HepG2 (cell line): Measurements from ENCODE around the gene FGF9. TPM values are rescaled to one million over a fixed set of nuclear protein-coding genes. Genes with fewer than 3 reads are reported as not detected.

Source experiments
- ATAC-seq: fragments of 200-7000 bp; cut with Tn5 transposase; 3 replicates; pipeline ENCODE4 v1.9.1; 2020; ENCODE audit warnings: mild to moderate bottlenecking, moderate library complexity
- BruUV-seq: library from RNA; stranded (reverse); fragments of 400-500 nt; replicated peaks from 2 replicates; lab custom pipeline; 2021; lab: Mats Ljungman, UMichigan
- CTCF ChIA-PET: fragments of 300-600 bp; formaldehyde crosslinking; extraction: SDS; loops from one replicate; lab custom pipeline; 2021; ENCODE audit warnings: low total read pairs, inconsistent platforms, low intra/inter-chr PET ratio; lab: Yijun Ruan, JAX
- POLR2A ChIA-PET: fragments of 350-600 bp; sonication (Branson Sonifier 250); formaldehyde crosslinking; loops from one replicate; lab custom pipeline; 2020; ENCODE audit warnings: antibody characterized with exemption, inconsistent platforms; lab: Yijun Ruan, JAX
- DNase-seq: peaks from one replicate; pipeline ENCODE4 v3.0.0-alpha.2; 2015; ENCODE audit warnings: low spot score
- FAIRE-seq: peaks from 3 replicates; lab custom pipeline; 2011; peaks lifted over from hg19 to GRCh38; lab: Jason Lieb, UNC
- H2AFZ ChIP-seq: one replicate; pipeline ENCODE4 v1.6.1; 2011; ENCODE audit warnings: low read length, inconsistent platforms
- H3K27ac ChIP-seq: fragments of 300-600 bp; 3 replicates; pipeline ENCODE4 v1.8.0; 2011; ENCODE audit warnings: mixed run types, mild to moderate bottlenecking, mixed read lengths, low read length, inconsistent platforms; ENCODE audit not compliant: insufficient read depth; ENCODE audit errors: extremely low read length
- H3K27me3 ChIP-seq, 2 experiments: fragments of 200-600 bp in 1 of 2; 2 replicates in 1 of 2; 3 replicates in 1 of 2; pipeline versions ENCODE4 v1.6.0 to v1.8.0; 2011; ENCODE audit warnings: low read length in 2 of 2, mild to moderate bottlenecking in 2 of 2, moderate library complexity in 2 of 2, inconsistent platforms in 1 of 2; ENCODE audit not compliant: insufficient read depth in 2 of 2, control insufficient read depth in 1 of 2
- H3K36me3 ChIP-seq, 2 experiments: fragments of 200-600 bp in 1 of 2; replicated peaks in 1 of 2; 2 replicates in 1 of 2; 3 replicates in 1 of 2; pipeline versions ENCODE4 v1.5.1 to v1.8.0; 2011; ENCODE audit warnings: low read length in 2 of 2, inconsistent platforms in 1 of 2; ENCODE audit not compliant: insufficient read depth in 2 of 2, control insufficient read depth in 1 of 2
- H3K4me1 ChIP-seq: 2 replicates; pipeline ENCODE4 v1.5.1; 2012; ENCODE audit warnings: low read length, inconsistent platforms; ENCODE audit not compliant: insufficient read depth
- H3K4me2 ChIP-seq: 2 replicates; pipeline ENCODE4 v1.6.0; 2011; ENCODE audit warnings: low read depth, low read length, inconsistent platforms
- H3K4me3 ChIP-seq, 3 experiments: fragments of 200-600 bp in 1 of 3; sonication (generic), shearing (Covaris generic) in 1 of 3; replicated peaks in 1 of 3; 2 replicates each; pipeline ENCODE4 v1.5.1; 2011 to 2016; ENCODE audit warnings: low read length in 3 of 3, inconsistent platforms in 2 of 3, low read depth in 2 of 3, mild to moderate bottlenecking in 2 of 3, control low read depth in 1 of 3, mixed read lengths in 1 of 3; ENCODE audit not compliant: insufficient read depth in 1 of 3
- H3K79me2 ChIP-seq: one replicate; pipeline ENCODE4 v1.6.1; 2011; ENCODE audit warnings: low read length, inconsistent platforms; ENCODE audit not compliant: insufficient read depth
- H3K9ac ChIP-seq: 2 replicates; pipeline ENCODE4 v1.6.0; 2011; ENCODE audit warnings: mild to moderate bottlenecking, low read depth, low read length, inconsistent platforms; ENCODE audit not compliant: insufficient read depth
- H3K9me3 ChIP-seq: 2 replicates; pipeline ENCODE4 v1.5.1; 2012; ENCODE audit warnings: mild to moderate bottlenecking, low read length
- H4K20me1 ChIP-seq: 2 replicates; pipeline ENCODE4 v1.6.0; 2011; ENCODE audit warnings: inconsistent platforms, mild to moderate bottlenecking, low read length, moderate library complexity; ENCODE audit not compliant: insufficient read depth
- BCL3 ChIP-seq: sonication (generic); formaldehyde crosslinking; IDR thresholded peaks from 2 replicates; pipeline ENCODE4 v1.5.1; 2020; ENCODE audit warnings: mild to moderate bottlenecking, missing genetic modification reagents, moderate library complexity
- BRCA1 ChIP-seq: sonication (generic); formaldehyde crosslinking; IDR thresholded peaks from 2 replicates; pipeline ENCODE4 v1.4.0; 2020; ENCODE audit warnings: missing genetic modification reagents
- CHCHD3 ChIP-seq: sonication (generic); formaldehyde crosslinking; IDR thresholded peaks from 2 replicates; pipeline ENCODE4 v1.8.0; 2022; ENCODE audit warnings: mild to moderate bottlenecking, missing genetic modification reagents, moderate library complexity
- EP300 ChIP-seq, 3 experiments: sonication (generic) in 1 of 3; formaldehyde crosslinking in 1 of 3; IDR thresholded peaks; 2 replicates each; pipeline versions ENCODE4 v1.5.1 to v1.6.1; 2011 to 2020; ENCODE audit warnings: low read depth in 2 of 3, low read length in 2 of 3, borderline replicate concordance in 1 of 3, improper control_type of control experiment in 1 of 3, mild to moderate bottlenecking in 1 of 3, missing genetic modification reagents in 1 of 3, moderate library complexity in 1 of 3
- JUN ChIP-seq: sonication (generic); formaldehyde crosslinking; IDR thresholded peaks from 2 replicates; pipeline ENCODE4 v1.4.0; 2020; ENCODE audit warnings: mild to moderate bottlenecking, missing genetic modification reagents
- TCF7 ChIP-seq: sonication (generic); IDR thresholded peaks from 2 replicates; pipeline ENCODE4 v1.6.1; 2016; ENCODE audit warnings: antibody characterized with exemption, low read depth
- ZNF781 ChIP-seq: sonication (generic); formaldehyde crosslinking; IDR thresholded peaks from 2 replicates; pipeline ENCODE4 v1.5.1; 2020; ENCODE audit warnings: borderline replicate concordance, mild to moderate bottlenecking, missing genetic modification reagents; ENCODE audit errors: not compliant biosample characterization
- WGBS: methylation state at CpG from one replicate; pipeline ENCODE4 v1.1.6; 2017; ENCODE audit warnings: low lambda C conversion rate; 5-methylcytosine and 5-hydroxymethylcytosine counted together
- in situ Hi-C: cut with HindIII; loops from 2 replicates; pipeline ENCODE4 v1.10.0; 2017; ENCODE audit warnings: low pct_unique_long_range_greater_than_20kb; ENCODE audit not compliant: extremely low pct_ligation_motif_present
- intact Hi-C: fragments of 100-400 bp; cut with micrococcal nuclease; formaldehyde crosslinking; loops from one replicate; pipeline ENCODE4 v1.10.0; 2022; ENCODE audit not compliant: unreplicated experiment
- polyA plus RNA-seq, 8 experiments: library from polyadenylated mRNA; depleted of rRNA in 3 of 8; stranded (reverse) in 7 of 8; unstranded in 1 of 8; fragments of >200 nt; fragmentation: Illumina TruSeq in 4 of 8; extraction: Trizol in 4 of 8; gene quantifications; 2 replicates each; pipeline versions ENCODE4 v1.2.1 to v1.2.3, GENCODE V29; 2011 to 2016; ENCODE audit warnings: low read depth in 4 of 8, missing spikeins in 1 of 8, mixed read lengths in 1 of 8; ENCODE audit not compliant: insufficient read depth in 1 of 8
- total RNA-seq, 5 experiments: library from RNA; depleted of rRNA; stranded (reverse); fragments of >200 nt; fragmentation: Illumina TruSeq; extraction: Trizol; gene quantifications; 2 replicates each; pipeline ENCODE4 v1.2.3, GENCODE V29; 2016; ENCODE audit warnings: low read depth in 1 of 5
- TF ChIP-seq, protein P1 (sequence below): IDR thresholded peaks from 2 replicates; pipeline ENCODE4 v1.6.1; 2012; ENCODE audit warnings: low read depth, low read length, improper control_type of control experiment
- TF ChIP-seq, protein P2 (sequence below): sonication (generic); formaldehyde crosslinking; IDR thresholded peaks from 2 replicates; pipeline ENCODE4 v1.8.1; 2023; ENCODE audit warnings: mild to moderate bottlenecking, missing genetic modification reagents
- TF ChIP-seq, protein P3 (sequence below): sonication (generic); formaldehyde crosslinking; IDR thresholded peaks from 2 replicates; pipeline ENCODE4 v1.5.0; 2020; ENCODE audit warnings: missing genetic modification reagents, mild to moderate bottlenecking, borderline replicate concordance

Gene FGF9
- total and polyA plus RNA-seq, 2 of the 13 experiments (the other 11 are each of a cell fraction or from before 2014, with no cell fraction given) = not detected

GRCh38 chr13:21752501-21752900 is 81.6 kb downstream of the FGF9 start:
- POLR2A ChIA-PET = no interaction called here
- in situ Hi-C loops = no loop called here
- Histone ChIP-seq H3K79me2 (no peaks in the 10 kb centered on the region), H4K20me1 (no peaks in the 10 kb centered on the region), H3K36me3 (no peaks in the 10 kb centered on the region), H3K9ac (no peak overlapping the region), H3K27ac (no peak overlapping the region), H2AFZ (no peak overlapping the region), H3K27me3 (peaks cover 2 to 4% of the 10 kb centered on the region in 2 experiments; a peak in 1 of 5 replicates), H3K4me2 (no peak overlapping the region), H3K9me3 (no peaks in the 10 kb centered on the region)
- CTCF ChIA-PET = no interaction called here
- BruUV-seq = no TSS peak
- TF ChIP-seq TCF7 (0 out of 2 replicates have a peak, but pooled peaks have one; percentile 25), ZNF781 (CRISPR knock-in tag) (no peak)
- TF ChIP-seq, all 625 proteins: peak for 1
- Histone ChIP-seq H3K4me1 (peaks cover 15% of the 10 kb centered on the region), H3K4me3 (no peak overlapping the region)
- no peak for FAIRE-seq
- no peak for ATAC-seq
- WGBS = 4% methylated on average over 1 of the region's 1 CpG
- no peak for DNase-seq
- intact Hi-C loops = no loop called here

DNA sequence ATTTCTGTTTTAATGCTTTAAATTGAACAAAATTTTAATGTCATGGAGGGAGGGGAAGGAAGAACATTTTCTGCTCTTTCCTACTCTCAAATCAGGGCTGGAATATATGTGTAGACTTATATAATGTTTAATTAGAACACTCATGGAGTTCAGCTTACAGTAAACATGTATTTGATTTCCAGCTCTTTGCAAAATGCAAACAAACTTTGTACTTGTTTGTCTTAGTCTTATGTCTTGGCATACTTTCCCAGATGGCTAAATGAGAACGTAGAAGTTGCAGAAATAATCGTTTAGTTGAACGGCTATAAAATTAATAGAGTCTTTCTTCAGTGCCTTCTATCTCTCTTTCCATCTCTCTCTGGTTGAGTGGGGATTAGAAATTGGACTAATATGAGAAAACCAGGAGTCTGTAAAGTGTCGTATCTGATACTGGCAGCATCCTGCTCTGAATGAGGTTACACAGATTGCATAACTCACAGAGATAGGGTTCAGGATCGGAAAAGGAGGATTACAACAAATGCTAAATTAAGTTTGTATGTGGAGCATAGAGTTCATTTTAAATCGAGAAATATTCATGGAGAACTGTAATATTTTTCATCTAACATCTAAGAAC is 82.3 kb downstream of the FGF9 start:
- intact Hi-C loops = no loop called here
- POLR2A ChIA-PET = no interaction called here
- peaks cover 2 to 5% of the 10 kb centered on the region in 2 experiments; a peak in 2 of 5 replicates for H3K27me3 ChIP-seq
- no peak overlapping the region for H3K9ac ChIP-seq
- in situ Hi-C loops = no loop called here
- H3K79me2 ChIP-seq = no peaks in the 10 kb centered on the region
- H3K4me1 ChIP-seq = peaks cover 15% of the 10 kb centered on the region
- H2AFZ ChIP-seq = no peak overlapping the region
- CTCF ChIA-PET = no interaction called here
- no peaks in the 10 kb centered on the region for H4K20me1 ChIP-seq
- H3K4me3 ChIP-seq = no peak overlapping the region
- H3K4me2 ChIP-seq = peak overlapping the region; percentile 2; the same call in 1 of the 2 replicates
- no peak for TF ChIP-seq BCL3 (CRISPR knock-in tag)
- no peak for TF ChIP-seq BRCA1 (CRISPR knock-in tag)
- TF ChIP-seq, protein P1, sequence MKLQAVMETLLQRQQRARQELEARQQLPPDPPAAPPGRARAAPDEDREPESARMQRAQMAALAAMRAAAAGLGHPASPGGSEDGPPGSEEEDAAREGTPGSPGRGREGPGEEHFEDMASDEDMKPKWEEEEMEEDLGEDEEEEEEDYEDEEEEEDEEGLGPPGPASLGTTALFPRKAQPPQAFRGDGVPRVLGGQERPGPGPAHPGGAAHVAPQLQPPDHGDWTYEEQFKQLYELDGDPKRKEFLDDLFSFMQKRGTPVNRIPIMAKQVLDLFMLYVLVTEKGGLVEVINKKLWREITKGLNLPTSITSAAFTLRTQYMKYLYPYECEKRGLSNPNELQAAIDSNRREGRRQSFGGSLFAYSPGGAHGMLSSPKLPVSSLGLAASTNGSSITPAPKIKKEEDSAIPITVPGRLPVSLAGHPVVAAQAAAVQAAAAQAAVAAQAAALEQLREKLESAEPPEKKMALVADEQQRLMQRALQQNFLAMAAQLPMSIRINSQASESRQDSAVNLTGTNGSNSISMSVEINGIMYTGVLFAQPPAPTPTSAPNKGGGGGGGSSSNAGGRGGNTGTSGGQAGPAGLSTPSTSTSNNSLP = no peak
- TF ChIP-seq EP300 (IDR thresholded peaks at IDR 0.05; ENCODE audit: low read depth in 2 of 2, low read length in 2 of 2) = no peak
- TF ChIP-seq EP300 (CRISPR knock-in tag; IDR thresholded peaks at IDR 0.05; ENCODE audit: borderline replicate concordance) = no peak
- TF ChIP-seq, protein P2, sequence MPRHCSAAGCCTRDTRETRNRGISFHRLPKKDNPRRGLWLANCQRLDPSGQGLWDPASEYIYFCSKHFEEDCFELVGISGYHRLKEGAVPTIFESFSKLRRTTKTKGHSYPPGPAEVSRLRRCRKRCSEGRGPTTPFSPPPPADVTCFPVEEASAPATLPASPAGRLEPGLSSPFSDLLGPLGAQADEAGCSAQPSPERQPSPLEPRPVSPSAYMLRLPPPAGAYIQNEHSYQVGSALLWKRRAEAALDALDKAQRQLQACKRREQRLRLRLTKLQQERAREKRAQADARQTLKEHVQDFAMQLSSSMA (CRISPR knock-in tag) = no peak
- no peak for TF ChIP-seq CHCHD3 (CRISPR knock-in tag)
- no peak for TF ChIP-seq JUN (CRISPR knock-in tag)
- TF ChIP-seq, protein P3, sequence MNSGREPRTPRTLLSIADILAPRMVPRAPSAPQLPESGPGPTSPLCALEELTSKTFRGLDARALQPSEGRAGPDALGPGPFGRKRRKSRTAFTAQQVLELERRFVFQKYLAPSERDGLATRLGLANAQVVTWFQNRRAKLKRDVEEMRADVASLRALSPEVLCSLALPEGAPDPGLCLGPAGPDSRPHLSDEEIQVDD (CRISPR knock-in tag) = no peak
- WGBS = 4% methylated on average over 6 of the region's 6 CpGs
- H3K36me3 ChIP-seq = no peaks in the 10 kb centered on the region
- FAIRE-seq = no peak
- no peak overlapping the region for H3K27ac ChIP-seq
- BruUV-seq = no TSS peak
- no peak for DNase-seq
- H3K9me3 ChIP-seq = no peaks in the 10 kb centered on the region
- no peak for ATAC-seq
